Neural progenitor cell (in vitro differentiated cells): ENCODE data around the gene ARG2. TPM values are rescaled to one million over a fixed set of nuclear protein-coding genes. Genes with fewer than 3 reads are reported as not detected.

Source experiments
- DNase-seq: peaks from one replicate; pipeline ENCODE4 v3.0.0-alpha.2; 2016; ENCODE audit warnings: low spot score
- H2AFZ ChIP-seq: fragments of 200-600 bp; sonication (generic); replicated peaks from 2 replicates; pipeline ENCODE4 v1.6.1; 2016; ENCODE audit warnings: antibody characterized with exemption
- H3F3A ChIP-seq: fragments of 200-600 bp; sonication (generic); 2 replicates; pipeline ENCODE4 v1.6.1; 2016; ENCODE audit warnings: antibody characterized with exemption, low read depth
- H3K27ac ChIP-seq: fragments of 200-600 bp; sonication (generic); 2 replicates; pipeline ENCODE4 v1.5.1; 2016; ENCODE audit warnings: mild to moderate bottlenecking
- H3K27me3 ChIP-seq: fragments of 200-600 bp; sonication (generic); 2 replicates; pipeline ENCODE4 v1.6.1; 2016; ENCODE audit warnings: mild to moderate bottlenecking, moderate library complexity
- H3K36me3 ChIP-seq: fragments of 200-600 bp; sonication (generic); 2 replicates; pipeline ENCODE4 v1.5.1; 2016
- H3K4me1 ChIP-seq: fragments of 200-600 bp; sonication (generic); 2 replicates; pipeline ENCODE4 v1.6.1; 2016; ENCODE audit warnings: mixed run types
- H3K4me2 ChIP-seq: fragments of 200-600 bp; sonication (generic); 2 replicates; pipeline ENCODE4 v1.6.1; 2016
- H3K4me3 ChIP-seq: fragments of 200-600 bp; sonication (generic); 2 replicates; pipeline ENCODE4 v1.5.1; 2016
- H3K79me2 ChIP-seq: fragments of 200-600 bp; sonication (generic); 2 replicates; pipeline ENCODE4 v1.6.1; 2016; ENCODE audit warnings: low read depth
- H3K9ac ChIP-seq: fragments of 200-600 bp; sonication (generic); 2 replicates; pipeline ENCODE4 v1.6.1; 2016
- H3K9me3 ChIP-seq: fragments of 200-600 bp; sonication (generic); 2 replicates; pipeline ENCODE4 v1.5.1; 2016; ENCODE audit warnings: low read depth
- H4K20me1 ChIP-seq: fragments of 200-600 bp; sonication (generic); 2 replicates; pipeline ENCODE4 v1.6.1; 2016; ENCODE audit warnings: low read depth
- H3K27ac Mint-ChIP-seq: 3 replicates; pipeline ENCODE4 v1.8.0; 2021; ENCODE audit warnings: mixed read lengths
- H3K27me3 Mint-ChIP-seq: 2 replicates; pipeline ENCODE4 v1.8.0; 2022; ENCODE audit warnings: low read depth, mild to moderate bottlenecking, inconsistent platforms, moderate library complexity, mixed read lengths; ENCODE audit not compliant: insufficient read depth
- H3K36me3 Mint-ChIP-seq: 3 replicates; pipeline ENCODE4 v1.8.0; 2021; ENCODE audit warnings: mixed read lengths
- H3K4me1 Mint-ChIP-seq: 3 replicates; pipeline ENCODE4 v1.8.0; 2021; ENCODE audit warnings: mixed read lengths
- H3K4me3 Mint-ChIP-seq: 3 replicates; pipeline ENCODE4 v1.8.0; 2021; ENCODE audit warnings: mild to moderate bottlenecking, moderate library complexity, mixed read lengths
- H3K9me3 Mint-ChIP-seq: 3 replicates; pipeline ENCODE4 v1.8.0; 2020; ENCODE audit warnings: mixed read lengths
- CTCF ChIP-seq: fragments of 200-600 bp; sonication (generic); IDR thresholded peaks from 2 replicates; pipeline ENCODE4 v1.5.1; 2017; ENCODE audit warnings: antibody characterized with exemption, mild to moderate bottlenecking
- EZH2 ChIP-seq: fragments of 200-600 bp; sonication (generic); IDR thresholded peaks from 2 replicates; pipeline ENCODE4 v1.6.1; 2017; ENCODE audit warnings: antibody characterized with exemption, mild to moderate bottlenecking, moderate library complexity
- EZH2phosphoT487 ChIP-seq: fragments of 200-600 bp; sonication (generic); IDR thresholded peaks from 2 replicates; pipeline ENCODE4 v1.6.1; 2017; ENCODE audit warnings: antibody characterized with exemption
- total RNA-seq: library from RNA; depleted of rRNA; stranded (reverse); fragments of >200 nt; gene quantifications from 2 replicates; pipeline ENCODE4 v1.2.3, GENCODE V29; 2015; ENCODE audit warnings: low replicate concordance

The ARG2 gene
- total RNA-seq, 1 donor from 2014 or later: 92.4 TPM

GRCh38 chr14:67690011-67690410 lies 70.3 kb downstream of the ARG2 start:
- H3K4me1 ChIP-seq: peaks cover 17% of the 10 kb centered on the region
- Mint-ChIP-seq H3K9me3 (no peaks in the 10 kb centered on the region), H3K36me3 (peaks cover 50% of the 10 kb centered on the region), H3K4me1 (peaks cover 10% of the 10 kb centered on the region), H3K27me3 (peaks cover 2% of the 10 kb centered on the region), H3K27ac (no peak overlapping the region), H3K4me3 (no peak overlapping the region)
- H3K9ac ChIP-seq: no peak overlapping the region
- H3K79me2 ChIP-seq: peaks cover 76% of the 10 kb centered on the region
- peaks cover 56% of the 10 kb centered on the region for H4K20me1 ChIP-seq
- H3F3A ChIP-seq: no peaks in the 10 kb centered on the region
- H3K9me3 ChIP-seq: no peaks in the 10 kb centered on the region
- DNase-seq: no peak
- no peak overlapping the region for H2AFZ ChIP-seq
- no peak overlapping the region for H3K4me3 ChIP-seq
- H3K27me3 ChIP-seq: no peaks in the 10 kb centered on the region
- peaks cover 7% of the 10 kb centered on the region for H3K36me3 ChIP-seq
- no peak overlapping the region for H3K27ac ChIP-seq
- TF ChIP-seq EZH2phosphoT487: no peak
- TF ChIP-seq EZH2: no peak
- TF ChIP-seq CTCF: no peak
- no peak overlapping the region for H3K4me2 ChIP-seq

GRCh38 chr14:67694791-67695393 lies 75.2 kb downstream of the ARG2 start:
- Histone ChIP-seq H3K27ac (peak overlapping the region; percentile 63), H3K79me2 (peaks cover 55% of the 10 kb centered on the region), H3K36me3 (no peaks in the 10 kb centered on the region), H2AFZ (peak overlapping the region; percentile 81), H4K20me1 (peaks cover 46% of the 10 kb centered on the region), H3K9ac (peak overlapping the region; percentile 66), H3F3A (no peaks in the 10 kb centered on the region), H3K4me1 (peaks cover 17% of the 10 kb centered on the region), H3K4me3 (peak overlapping the region; percentile 95), H3K27me3 (peaks cover 7% of the 10 kb centered on the region), H3K9me3 (no peaks in the 10 kb centered on the region), H3K4me2 (peak overlapping the region; percentile 89)
- Mint-ChIP-seq H3K4me3 (peak overlapping the region; percentile 97), H3K36me3 (peaks cover 18% of the 10 kb centered on the region), H3K9me3 (no peaks in the 10 kb centered on the region), H3K4me1 (peaks cover 12% of the 10 kb centered on the region), H3K27me3 (peaks cover 5% of the 10 kb centered on the region), H3K27ac (peak overlapping the region; percentile 33)
- TF ChIP-seq EZH2 (no peak), EZH2phosphoT487 (no peak), CTCF (no peak)
- DNase-seq: peak; percentile 88

- DNase-seq: peak; percentile 94
- peak within 1 kb of the TSS; percentile 81 for H2AFZ ChIP-seq
- H3K36me3 ChIP-seq: no peaks in the 10 kb centered on the region
- H3K9me3 ChIP-seq: no peaks in the 10 kb centered on the region
- peaks cover 7% of the 10 kb centered on the region for H3K27me3 ChIP-seq
- no peaks in the 10 kb centered on the region for H3F3A ChIP-seq
- peaks cover 12% of the 10 kb centered on the region for H3K4me1 Mint-ChIP-seq
- peak within 1 kb of the TSS; percentile 89 for H3K4me2 ChIP-seq
- peaks cover 5% of the 10 kb centered on the region for H3K27me3 Mint-ChIP-seq
- peak within 1 kb of the TSS; percentile 95 for H3K4me3 ChIP-seq
- H3K27ac Mint-ChIP-seq: peak within 1 kb of the TSS; percentile 50
- H3K9ac ChIP-seq: peak within 1 kb of the TSS; percentile 66
- H3K4me1 ChIP-seq: peaks cover 17% of the 10 kb centered on the region
- peaks cover 13% of the 10 kb centered on the region for H3K36me3 Mint-ChIP-seq
- peaks cover 40% of the 10 kb centered on the region for H4K20me1 ChIP-seq
- no peaks in the 10 kb centered on the region for H3K9me3 Mint-ChIP-seq
- peak within 1 kb of the TSS; percentile 97 for H3K4me3 Mint-ChIP-seq
- H3K27ac ChIP-seq: peak within 1 kb of the TSS; percentile 63
- peaks cover 50% of the 10 kb centered on the region for H3K79me2 ChIP-seq
- TF ChIP-seq EZH2phosphoT487 (no peak), CTCF (no peak), EZH2 (no peak)
Measured at GRCh38 chr14:67695394-67695949, 75.8 kb downstream of the ARG2 start, which contains the start of gene RDH11. TSS of gene RDH11 (minus strand) at chr14:67695764. CDS start at chr14:67695703, 61 bp downstream.
